Erythroblast (primary cell): Measurements from ENCODE around the gene CPAMD8.

Experiments used
- GATA1 ChIP-seq: IDR thresholded peaks from 2 replicates; pipeline ENCODE4 v1.6.1; 2011; ENCODE audit warnings: low read depth, mild to moderate bottlenecking, control low read depth, low read length, moderate library complexity
- POLR2A ChIP-seq: IDR thresholded peaks from 2 replicates; pipeline ENCODE4 v1.6.1; 2011; ENCODE audit warnings: mild to moderate bottlenecking, low read length

DNA sequence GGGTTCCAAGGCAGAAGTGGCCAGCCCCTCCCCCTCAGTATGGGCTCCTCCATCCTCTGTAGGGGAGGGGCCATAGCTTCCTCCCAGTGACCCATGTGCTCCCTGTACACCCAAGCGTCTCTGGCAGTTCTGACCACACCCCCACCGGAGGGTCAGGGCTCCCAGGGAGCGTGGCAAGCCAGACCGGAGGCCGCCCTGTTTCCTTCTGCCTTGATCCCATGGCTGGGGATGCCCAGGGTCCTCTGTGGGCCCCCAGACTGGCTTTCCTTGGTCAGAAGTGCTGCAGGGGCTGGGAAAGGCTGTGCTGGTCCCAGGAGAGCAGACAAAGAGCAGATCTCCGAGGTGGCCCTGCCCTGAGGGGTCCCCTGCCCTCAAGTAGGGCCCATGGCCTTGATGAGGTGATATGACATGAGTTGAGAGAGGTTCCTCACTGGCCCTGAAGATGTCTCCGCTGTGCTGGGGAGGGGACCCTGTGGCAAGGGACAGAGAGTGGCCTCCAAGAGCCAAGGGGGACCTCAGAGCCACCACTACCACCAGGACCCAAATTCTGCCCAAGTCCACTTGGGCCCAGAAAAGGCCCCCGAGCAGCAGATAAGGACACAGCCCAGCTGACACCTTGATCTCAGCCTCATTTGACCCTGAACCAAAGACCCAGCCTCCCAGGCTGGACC lies 145.6 kb downstream of the CPAMD8 start:
- no peak for TF ChIP-seq POLR2A
- TF ChIP-seq GATA1, result no peak
